ENCODE data around the gene RNF169. TPM values are rescaled to one million over a fixed set of nuclear protein-coding genes. Genes with fewer than 3 reads are reported as not detected.
"Not testable (repeated sequence)": the region's sequence is repeated elsewhere in the genome, so short reads cannot be mapped to it uniquely, and the experiment has no call there.

The RNF169 gene
- polyA plus RNA-seq, 3 donors from 2014 or later: 0.21 to 2.2 (median 1.6) TPM

- Mint-ChIP-seq H3K27ac (no peak overlapping the region), H3K9me3 (no peaks in the 10 kb centered on the region), H3K4me3 (no peak overlapping the region), H3K27me3 (ENCODE audit: low read depth in 3 of 3) (peaks cover 4 to 11% (median 8%) of the 10 kb centered on the region in 3 donors), H3K36me3 (no peaks in the 10 kb centered on the region), H3K4me1 (peaks cover 0 to 5% of the 10 kb centered on the region in 2 donors)
- peak; percentile 22 to 46 (median 32) for DNase-seq
Observed at GRCh38 chr11:74739546-74740270, 8.9 kb upstream of the RNF169 start.

GRCh38 chr11:74742070-74742469 lies 6.6 kb upstream of the RNF169 start:
- no peak for DNase-seq
- no peak overlapping the region for H3K4me3 Mint-ChIP-seq
- H3K4me1 Mint-ChIP-seq: peaks cover 0 to 5% of the 10 kb centered on the region in 2 donors
- H3K27ac Mint-ChIP-seq: no peak overlapping the region
- H3K9me3 Mint-ChIP-seq: no peaks in the 10 kb centered on the region
- no peaks in the 10 kb centered on the region for H3K36me3 Mint-ChIP-seq
- peaks cover 3 to 4% (median 4%) of the 10 kb centered on the region in 3 donors for H3K27me3 Mint-ChIP-seq (ENCODE audit: low read depth in 3 of 3)

GRCh38 chr11:74743640-74744039 lies 5.0 kb upstream of the RNF169 start:
- H3K27ac Mint-ChIP-seq: no peak overlapping the region
- no peak for DNase-seq
- no peaks in the 10 kb centered on the region for H3K9me3 Mint-ChIP-seq
- H3K4me3 Mint-ChIP-seq: no peak overlapping the region
- H3K27me3 Mint-ChIP-seq (ENCODE audit: low read depth in 3 of 3): peaks cover 3 to 4% (median 4%) of the 10 kb centered on the region in 3 donors
- H3K36me3 Mint-ChIP-seq: no peaks in the 10 kb centered on the region
- peaks cover 11 to 18% of the 10 kb centered on the region in 2 donors for H3K4me1 Mint-ChIP-seq

GRCh38 chr11:74744277-74744676 lies 4.4 kb upstream of the RNF169 start:
- DNase-seq: no peak
- no peaks in the 10 kb centered on the region for H3K9me3 Mint-ChIP-seq
- no peak overlapping the region for H3K27ac Mint-ChIP-seq
- H3K4me3 Mint-ChIP-seq: no peak overlapping the region
- peaks cover under 1 to 4% (median 2%) of the 10 kb centered on the region in 3 donors for H3K27me3 Mint-ChIP-seq (ENCODE audit: low read depth in 3 of 3)
- H3K36me3 Mint-ChIP-seq: no peaks in the 10 kb centered on the region
- H3K4me1 Mint-ChIP-seq: peaks cover 11 to 21% of the 10 kb centered on the region in 2 donors

GRCh38 chr11:74746868-74747267 lies 1.8 kb upstream of the RNF169 start:
- DNase-seq: no peak
- peak overlapping the region in 5 of 6 donors; percentile 23 to 97 (median 88) for H3K27ac Mint-ChIP-seq
- no peaks in the 10 kb centered on the region for H3K9me3 Mint-ChIP-seq
- H3K27me3 Mint-ChIP-seq (ENCODE audit: low read depth in 3 of 3): peaks cover 1 to 7% (median 4%) of the 10 kb centered on the region in 3 donors
- H3K36me3 Mint-ChIP-seq: no peaks in the 10 kb centered on the region
- H3K4me3 Mint-ChIP-seq: no peak overlapping the region
- peaks cover 27 to 36% of the 10 kb centered on the region in 2 donors for H3K4me1 Mint-ChIP-seq

GRCh38 chr11:74749127-74749964 lies 697 bp downstream of the RNF169 start:
- peak overlapping the region; percentile 75 to 97 (median 95) for H3K27ac Mint-ChIP-seq
- no peak for DNase-seq
- peaks cover 37 to 51% of the 10 kb centered on the region in 2 donors for H3K4me1 Mint-ChIP-seq
- peak overlapping the region; percentile 91 to 98 (median 96) for H3K4me3 Mint-ChIP-seq
- H3K9me3 Mint-ChIP-seq: no peaks in the 10 kb centered on the region
- H3K27me3 Mint-ChIP-seq (ENCODE audit: low read depth in 3 of 3): peaks cover 1 to 7% (median 4%) of the 10 kb centered on the region in 3 donors
- H3K36me3 Mint-ChIP-seq: peaks cover 0 to 3% (median 0%) of the 10 kb centered on the region in 3 donors

- H3K27me3 Mint-ChIP-seq (ENCODE audit: low read depth in 3 of 3): peaks cover 1 to 7% (median 4%) of the 10 kb centered on the region in 3 donors
- H3K9me3 Mint-ChIP-seq: no peaks in the 10 kb centered on the region
- peaks cover 41 to 57% of the 10 kb centered on the region in 2 donors for H3K4me1 Mint-ChIP-seq
- H3K36me3 Mint-ChIP-seq: peaks cover 0 to 3% (median 0%) of the 10 kb centered on the region in 3 donors
- peak overlapping the region; percentile 75 to 97 (median 95) for H3K27ac Mint-ChIP-seq
- H3K4me3 Mint-ChIP-seq: peak overlapping the region; percentile 91 to 98 (median 96)
- DNase-seq: no peak
Observed at GRCh38 chr11:74749965-74750296, 1.3 kb downstream of the RNF169 start.

GRCh38 chr11:74750598-74750997 lies 1.9 kb downstream of the RNF169 start:
- Mint-ChIP-seq H3K4me1 (peaks cover 48 to 63% of the 10 kb centered on the region in 2 donors), H3K4me3 (peak overlapping the region; percentile 53 to 98 (median 96))
- H3K36me3 Mint-ChIP-seq; DNase-seq; H3K9me3 Mint-ChIP-seq; H3K27ac Mint-ChIP-seq; H3K27me3 Mint-ChIP-seq (ENCODE audit: low read depth in 3 of 3): not testable (repeated sequence)

- no peak overlapping the region for H3K27ac Mint-ChIP-seq
- DNase-seq: no peak
- peak overlapping the region; percentile 40 to 98 (median 56) for H3K4me3 Mint-ChIP-seq
- H3K27me3 Mint-ChIP-seq (ENCODE audit: low read depth in 3 of 3): peaks cover 1 to 7% (median 4%) of the 10 kb centered on the region in 3 donors
- peaks cover 53 to 70% of the 10 kb centered on the region in 2 donors for H3K4me1 Mint-ChIP-seq
- H3K9me3 Mint-ChIP-seq: peaks cover 0 to 2% (median 0%) of the 10 kb centered on the region in 6 donors
- H3K36me3 Mint-ChIP-seq: peaks cover 0 to 3% (median under 1%) of the 10 kb centered on the region in 3 donors
Observed at GRCh38 chr11:74751303-74751702, 2.7 kb downstream of the RNF169 start.

GRCh38 chr11:74754507-74755252 lies 6.0 kb downstream of the RNF169 start:
- Mint-ChIP-seq H3K9me3 (peaks cover 0 to 3% (median 0%) of the 10 kb centered on the region in 6 donors), H3K27ac (no peak overlapping the region), H3K4me1 (peaks cover 43 to 57% of the 10 kb centered on the region in 2 donors), H3K27me3 (ENCODE audit: low read depth in 3 of 3) (peaks cover 0 to 4% (median under 1%) of the 10 kb centered on the region in 3 donors), H3K36me3 (peaks cover 0 to 6% (median 4%) of the 10 kb centered on the region in 3 donors), H3K4me3 (peak overlapping the region in 2 of 5 donors; percentile 5 to 44)
- DNase-seq: no peak

GRCh38 chr11:74755395-74755995 lies 6.8 kb downstream of the RNF169 start:
- peak overlapping the region in 1 of 5 donors; percentile 28 for H3K4me3 Mint-ChIP-seq
- peak overlapping the region in 4 of 6 donors; percentile 3 to 31 (median 15) for H3K27ac Mint-ChIP-seq
- H3K27me3 Mint-ChIP-seq (ENCODE audit: low read depth in 3 of 3): peaks cover 0 to 2% (median 0%) of the 10 kb centered on the region in 3 donors
- H3K9me3 Mint-ChIP-seq: peaks cover 0 to 3% (median 0%) of the 10 kb centered on the region in 6 donors
- peaks cover 36 to 49% of the 10 kb centered on the region in 2 donors for H3K4me1 Mint-ChIP-seq
- no peak for DNase-seq
- H3K36me3 Mint-ChIP-seq: peaks cover 0 to 6% (median 4%) of the 10 kb centered on the region in 3 donors

- Mint-ChIP-seq H3K4me3 (no peak overlapping the region), H3K9me3 (peaks cover 0 to 3% (median 0%) of the 10 kb centered on the region in 6 donors), H3K27ac (no peak overlapping the region), H3K36me3 (peaks cover 0 to 6% (median 4%) of the 10 kb centered on the region in 3 donors), H3K27me3 (ENCODE audit: low read depth in 3 of 3) (no peaks in the 10 kb centered on the region), H3K4me1 (peaks cover 30 to 40% of the 10 kb centered on the region in 2 donors)
- no peak for DNase-seq
Observed at GRCh38 chr11:74756571-74756970, 7.9 kb downstream of the RNF169 start.

- DNase-seq: no peak
- peak overlapping the region in 3 of 6 donors; percentile 12 to 31 (median 20) for H3K27ac Mint-ChIP-seq
- peaks cover 0 to 1% (median 0%) of the 10 kb centered on the region in 3 donors for H3K27me3 Mint-ChIP-seq (ENCODE audit: low read depth in 3 of 3)
- peaks cover 54 to 77% of the 10 kb centered on the region in 2 donors for H3K4me1 Mint-ChIP-seq
- no peaks in the 10 kb centered on the region for H3K9me3 Mint-ChIP-seq
- H3K4me3 Mint-ChIP-seq: no peak overlapping the region
- H3K36me3 Mint-ChIP-seq: peaks cover 4 to 17% (median 9%) of the 10 kb centered on the region in 3 donors
Observed at GRCh38 chr11:74766905-74767304, 18.3 kb downstream of the RNF169 start.

Data from immature natural killer cell (primary cell).